Activated CD4-positive, alpha-beta T cell treated with anti-CD3 and anti-CD28 coated beads for 1 hour (primary cell): Measurements from ENCODE around the gene ABCA13.
"Not testable (repeated sequence)": the region's sequence is repeated elsewhere in the genome, so short reads cannot be mapped to it uniquely, and the experiment has no call there.

Source experiments
- DNase-seq: peaks from one replicate; pipeline ENCODE4 v3.0.0-alpha.2; 2020

The ABCA13 gene

DNA sequence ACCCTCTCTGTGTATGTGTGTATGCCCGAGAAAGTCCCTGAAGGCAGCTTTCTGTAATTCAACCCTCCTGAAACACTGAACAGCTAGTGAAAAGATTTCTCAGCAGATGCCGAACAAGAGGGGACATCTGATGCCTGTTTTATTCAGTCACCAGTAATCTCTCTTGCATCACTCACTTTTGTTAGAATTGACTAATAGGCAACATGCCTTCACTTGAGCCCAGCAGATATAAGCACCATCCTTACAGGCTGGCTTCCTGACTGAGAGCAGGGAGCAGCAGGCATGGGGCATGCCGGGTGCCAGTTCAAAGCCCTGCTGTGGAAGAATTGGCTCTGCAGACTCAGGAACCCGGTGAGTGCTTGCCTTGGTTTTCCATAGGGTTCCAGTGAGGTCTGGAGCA, at the start of gene ABCA13:
TSS of gene ABCA13 (plus strand) at position 257 of the 400 bp plus-strand sequence. CDS start at position 283, 26 bp downstream.
- DNase-seq = no peak

DNA sequence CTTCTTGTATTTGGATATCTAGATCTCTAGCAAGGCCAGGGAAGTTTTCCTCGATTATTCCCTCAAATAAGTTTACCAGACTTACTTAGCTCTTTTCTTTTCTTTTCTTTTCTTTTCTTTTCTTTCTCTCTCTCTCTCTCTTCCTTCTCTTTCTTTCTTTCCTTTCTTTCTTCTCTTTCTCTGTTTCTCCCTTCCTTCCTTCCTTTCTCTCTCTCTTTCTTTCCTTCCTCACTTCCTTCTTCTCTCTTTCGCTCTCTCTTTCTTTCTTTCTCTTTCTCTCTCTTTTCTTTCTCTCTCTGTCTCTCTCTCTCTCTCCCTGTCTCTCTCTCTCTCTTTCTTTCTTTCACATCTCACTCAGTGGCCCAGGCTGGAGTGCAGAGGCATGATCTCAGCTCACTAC, 45.2 kb upstream of the ABCA13 start:
- DNase-seq = no peak

DNA sequence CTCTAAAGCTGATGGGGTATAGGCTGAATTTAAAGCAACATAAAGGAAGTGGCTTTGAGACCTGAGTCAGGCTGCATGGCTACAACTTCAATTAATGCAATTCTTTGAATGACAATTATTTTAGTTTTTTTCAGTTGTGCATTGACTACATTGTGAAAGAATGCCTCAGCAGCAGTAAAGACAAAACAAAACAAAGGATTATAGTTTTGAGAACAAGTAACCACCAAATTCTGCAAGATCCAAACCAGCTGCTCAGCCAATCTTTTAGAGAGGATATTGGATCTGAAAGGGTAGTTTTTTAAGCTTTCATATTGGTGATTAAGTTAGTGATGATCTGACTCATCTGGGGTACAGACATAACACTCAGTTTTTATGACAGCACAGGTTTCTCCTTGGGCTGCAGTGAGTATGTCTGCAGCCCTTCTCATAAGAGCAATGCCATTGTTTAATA, 40.6 kb upstream of the ABCA13 start:
- DNase-seq = no peak

DNA sequence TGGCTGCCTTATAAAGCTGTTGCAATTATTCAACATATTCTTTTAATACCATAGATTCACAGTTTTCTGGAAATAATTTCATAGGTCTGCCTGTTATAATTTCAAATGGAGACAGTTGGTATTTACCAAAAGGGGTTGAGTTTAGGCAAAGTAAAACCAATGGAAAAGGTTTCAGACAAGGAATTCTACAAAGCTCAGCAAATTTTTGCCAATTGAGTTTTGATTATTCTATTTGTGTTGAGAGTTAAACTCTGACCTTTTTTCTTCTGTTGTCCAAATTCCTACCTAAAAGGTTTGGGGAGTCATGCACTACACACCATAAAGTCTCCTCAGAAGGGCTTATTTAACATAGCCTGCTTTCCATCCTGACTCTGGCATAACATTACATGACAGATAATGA, 38.5 kb upstream of the ABCA13 start:
- no peak for DNase-seq

GRCh38 chr7:48139459-48139858, 31.8 kb upstream of the ABCA13 start:
- DNase-seq = no peak

GRCh38 chr7:48140001-48140681, 31.1 kb upstream of the ABCA13 start:
- DNase-seq = no peak

DNA sequence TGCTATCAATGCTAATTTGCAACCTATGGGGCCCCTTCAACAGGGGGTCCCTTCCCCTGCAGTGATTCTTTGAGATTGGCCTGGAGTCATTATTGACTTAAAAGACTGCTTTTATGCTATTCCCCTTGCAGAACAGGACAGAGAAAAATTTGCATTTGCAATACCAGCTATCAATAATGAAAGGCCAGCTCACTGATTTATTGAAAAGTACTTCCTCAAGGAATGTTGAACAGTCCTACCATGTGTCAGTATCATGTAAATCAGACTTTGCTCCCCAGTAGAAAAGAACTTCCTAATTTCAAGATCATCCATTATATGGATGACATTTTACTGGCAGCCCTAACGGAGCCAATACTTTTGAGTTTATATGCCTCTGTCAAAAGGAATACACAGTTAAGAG, 29.7 kb upstream of the ABCA13 start:
- DNase-seq = no peak

- no peak for DNase-seq
Measured at GRCh38 chr7:48144291-48144768, 26.9 kb upstream of the ABCA13 start.

DNA sequence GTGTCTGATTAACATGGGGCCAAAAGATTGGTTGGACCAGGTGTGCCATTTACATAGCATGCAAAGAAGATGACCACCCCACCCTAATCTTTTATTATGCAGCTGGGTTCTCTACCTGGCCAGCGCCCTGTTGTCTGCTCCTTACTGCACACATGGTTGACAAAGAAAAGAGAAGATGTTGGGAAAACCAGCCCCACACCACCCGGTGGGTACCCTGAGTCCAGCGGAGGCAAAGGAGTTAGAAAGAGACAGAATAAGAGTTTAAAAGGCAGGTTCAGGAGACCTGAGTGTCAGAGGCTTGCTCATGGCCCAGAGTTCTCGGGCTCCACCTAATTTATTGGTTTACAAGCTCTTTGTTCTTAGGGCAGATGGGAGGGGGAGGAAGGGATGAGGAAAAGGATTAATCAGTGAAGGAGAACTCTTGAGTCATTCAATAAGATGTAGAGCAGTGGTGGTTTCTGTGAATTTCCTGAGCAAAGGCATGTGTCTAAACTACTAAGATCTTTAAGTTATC, 24.1 kb upstream of the ABCA13 start:
- no peak for DNase-seq

- not testable (repeated sequence) for DNase-seq
Measured at GRCh38 chr7:48147690-48148089, 23.6 kb upstream of the ABCA13 start.

DNA sequence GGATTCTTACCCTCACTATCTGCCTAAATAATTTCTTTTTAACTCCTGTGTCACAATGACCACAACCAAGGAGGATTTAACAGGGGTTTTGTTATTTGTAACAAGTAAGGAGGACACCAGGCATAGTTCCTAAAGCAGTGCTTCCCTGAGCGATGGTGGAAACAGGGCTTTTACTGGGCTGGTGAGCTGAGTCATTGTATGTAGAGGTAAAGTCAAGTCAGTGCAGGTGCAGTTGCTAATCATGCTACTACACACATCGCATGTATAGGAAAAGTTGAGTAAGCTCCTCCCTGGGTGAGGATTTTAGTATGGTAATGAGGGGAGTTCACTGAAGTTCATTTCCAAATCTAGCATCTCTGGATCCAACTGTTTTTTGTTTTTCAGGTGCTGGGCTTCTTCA, 22.9 kb upstream of the ABCA13 start:
- no peak for DNase-seq

DNA sequence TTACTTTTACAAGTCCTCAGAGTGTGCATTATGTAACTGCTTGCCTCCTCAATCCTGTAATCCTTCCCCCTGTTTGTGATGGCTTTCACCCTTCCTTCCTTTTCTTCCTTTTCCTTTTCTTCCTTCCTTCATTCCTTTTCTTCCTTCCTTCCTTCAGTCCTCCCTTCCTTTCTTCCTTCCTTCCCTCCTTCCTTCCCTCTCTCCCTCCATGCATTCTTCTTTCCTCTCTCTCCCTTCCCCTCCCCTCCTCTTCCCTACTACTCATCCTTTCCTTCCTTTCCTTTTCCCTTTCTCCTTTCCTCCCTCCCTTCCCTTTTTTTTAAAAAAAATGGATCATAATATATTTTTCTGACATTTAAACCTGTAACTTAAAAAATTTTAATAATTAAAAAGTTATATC, 22.2 kb upstream of the ABCA13 start:
- DNase-seq = no peak

- no peak for DNase-seq
Measured at GRCh38 chr7:48150086-48150485, 21.2 kb upstream of the ABCA13 start.

- DNase-seq = no peak
Measured at GRCh38 chr7:48154792-48155413, 16.4 kb upstream of the ABCA13 start.

- DNase-seq = no peak
Measured at GRCh38 chr7:48158404-48158803, 12.9 kb upstream of the ABCA13 start.

DNA sequence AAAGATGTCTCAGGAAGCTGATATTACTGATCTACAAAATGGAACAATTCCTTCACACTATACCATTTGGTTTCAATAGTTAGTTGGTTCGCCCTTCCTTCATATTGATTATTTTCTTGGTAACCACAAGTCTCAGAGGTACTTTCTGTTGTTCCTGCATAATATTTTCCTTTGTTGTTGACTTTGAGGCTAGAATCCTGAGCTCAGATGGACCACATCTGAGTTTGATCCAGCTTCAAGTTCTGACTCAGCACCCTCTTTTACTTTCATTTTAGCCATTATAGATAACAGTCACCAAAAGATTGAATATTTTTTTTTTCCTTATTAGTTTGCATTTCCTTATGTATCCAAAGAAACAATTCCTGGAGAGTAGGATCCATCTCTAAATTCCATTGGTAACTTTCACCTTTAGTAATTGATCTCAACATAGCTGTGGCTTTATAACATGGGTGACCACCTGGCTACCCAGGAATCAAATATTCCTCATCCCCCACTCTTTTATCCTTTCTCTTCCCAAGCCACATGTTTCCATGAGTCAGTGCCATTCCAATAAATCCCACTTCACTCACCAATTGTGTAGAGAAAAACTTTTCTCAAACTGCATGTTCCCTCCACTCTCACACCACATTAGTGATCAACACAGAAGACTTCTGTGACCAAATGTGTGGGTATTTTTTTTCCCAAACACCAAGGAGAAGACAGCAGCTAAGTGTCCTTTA, 9.7 kb upstream of the ABCA13 start:
- DNase-seq = no peak

DNA sequence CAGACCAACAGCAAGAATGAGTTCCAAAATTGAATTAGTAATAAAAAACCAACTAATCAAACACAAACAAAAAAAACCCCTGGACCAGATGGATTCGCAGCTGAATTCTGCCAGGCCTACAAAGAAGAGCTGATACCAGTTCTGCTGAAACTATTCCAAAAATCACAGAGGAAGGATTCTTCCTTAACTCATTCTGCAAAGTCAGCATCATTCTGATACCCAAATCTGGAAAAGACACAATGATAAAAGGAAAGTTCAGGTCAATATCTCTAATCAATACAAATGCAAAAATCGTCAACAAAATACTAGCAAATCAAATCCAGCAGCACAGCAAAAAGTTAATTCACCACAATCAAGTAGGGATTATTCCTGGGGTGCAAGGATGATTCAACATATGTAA, 6.1 kb upstream of the ABCA13 start:
- DNase-seq = no peak

- no peak for DNase-seq
Measured at GRCh38 chr7:48168159-48168558, 3.1 kb upstream of the ABCA13 start.

DNA sequence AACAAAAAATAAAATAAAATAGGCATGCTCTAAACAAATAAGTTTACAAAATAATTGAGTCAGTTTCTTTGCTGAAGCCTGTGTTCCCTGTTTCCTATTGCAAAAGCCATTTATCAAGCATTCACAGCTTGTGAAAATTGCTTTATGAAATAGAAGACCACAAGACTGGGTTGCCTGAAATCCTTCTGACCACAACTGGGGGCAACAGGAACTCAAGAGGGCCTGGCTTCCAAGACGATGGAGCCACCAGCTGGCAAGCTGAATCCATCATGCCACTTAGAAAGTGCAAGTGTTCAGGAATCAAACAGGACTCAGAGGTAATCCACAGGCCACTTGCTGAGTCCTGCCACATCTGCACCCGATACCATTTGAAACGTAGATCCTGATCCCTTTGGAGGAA, 752 bp upstream of the ABCA13 start:
- no peak for DNase-seq

GRCh38 chr7:48173313-48173712, 2.1 kb downstream of the ABCA13 start:
- no peak for DNase-seq

GRCh38 chr7:48173756-48174382, 2.6 kb downstream of the ABCA13 start:
- DNase-seq = no peak

DNA sequence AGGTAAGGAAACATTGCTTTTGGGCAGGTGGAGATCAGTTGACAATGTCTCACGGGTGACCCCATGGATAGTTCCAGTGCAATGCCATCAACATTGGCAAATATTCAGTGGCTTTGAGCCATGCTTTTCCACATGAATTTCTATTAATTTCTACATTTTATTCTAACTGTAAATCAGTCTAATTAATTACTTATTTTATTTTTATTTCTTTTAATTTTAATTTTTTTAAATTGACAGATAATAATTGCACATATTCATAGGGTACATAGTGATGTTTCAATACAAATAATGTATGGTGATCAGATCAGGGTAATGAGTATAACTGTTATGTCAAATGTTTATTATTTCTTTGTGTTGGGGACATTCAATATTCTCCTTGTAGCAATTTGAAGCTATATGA, 3.8 kb downstream of the ABCA13 start:
- no peak for DNase-seq

GRCh38 chr7:48176356-48176893, 5.2 kb downstream of the ABCA13 start:
- no peak for DNase-seq
